Immature natural killer cell (primary cell): ENCODE data around the gene ANKRD23. TPM values are rescaled to one million over a fixed set of nuclear protein-coding genes. Genes with fewer than 3 reads are reported as not detected.
A peak's percentile ranks its signal among the peaks of the same experiment; 100 is the strongest.

Experiments
- DNase-seq, 3 donors: peaks; one replicate each; pipeline ENCODE4 v3.0.0; 2022; ENCODE audit warnings: mixed read lengths in 1 of 3
- H3K27ac Mint-ChIP-seq, 6 donors: one replicate each; pipeline ENCODE4 v1.8.0; 2020; ENCODE audit warnings: mixed read lengths in 6 of 6, mild to moderate bottlenecking in 5 of 6, inconsistent platforms in 4 of 6, moderate library complexity in 3 of 6
- H3K27me3 Mint-ChIP-seq, 3 donors: one replicate each; pipeline ENCODE4 v1.8.0; 2020 to 2021; ENCODE audit warnings: low read depth in 3 of 3, mild to moderate bottlenecking in 3 of 3, mixed read lengths in 3 of 3, moderate library complexity in 3 of 3, inconsistent platforms in 1 of 3
- H3K36me3 Mint-ChIP-seq, 3 donors: one replicate each; pipeline ENCODE4 v1.8.0; 2020; ENCODE audit warnings: mixed read lengths in 3 of 3, inconsistent platforms in 2 of 3, mild to moderate bottlenecking in 2 of 3
- H3K4me1 Mint-ChIP-seq, 2 donors: one replicate each; pipeline ENCODE4 v1.8.0; 2020; ENCODE audit warnings: inconsistent platforms in 2 of 2, mild to moderate bottlenecking in 2 of 2, mixed read lengths in 2 of 2, moderate library complexity in 1 of 2
- H3K4me3 Mint-ChIP-seq, 5 donors: one replicate each; pipeline ENCODE4 v1.8.0; 2020; ENCODE audit warnings: mild to moderate bottlenecking in 5 of 5, mixed read lengths in 5 of 5, inconsistent platforms in 3 of 5, moderate library complexity in 3 of 5
- H3K9me3 Mint-ChIP-seq, 6 donors: one replicate each; pipeline ENCODE4 v1.8.0; 2020; ENCODE audit warnings: mild to moderate bottlenecking in 6 of 6, mixed read lengths in 6 of 6, inconsistent platforms in 4 of 6, moderate library complexity in 3 of 6
- polyA plus RNA-seq, 3 donors: library from polyadenylated mRNA; unstranded; fragments of 300-500 nt; fragmentation: Illumina TruSeq; gene quantifications; one replicate each; pipeline ENCODE4 v1.2.3, GENCODE V29; 2021

ANKRD23 gene
- polyA plus RNA-seq, 3 donors from 2014 or later, result 1.3 TPM; not detected in 2

- H3K4me3 Mint-ChIP-seq, result no peak overlapping the region
- no peak overlapping the region for H3K27ac Mint-ChIP-seq
- peaks cover 0 to 11% (median 5%) of the 10 kb centered on the region in 3 donors for H3K36me3 Mint-ChIP-seq
- DNase-seq, result no peak
- H3K27me3 Mint-ChIP-seq, result peaks cover 0 to 2% (median 0%) of the 10 kb centered on the region in 3 donors
- no peaks in the 10 kb centered on the region for H3K4me1 Mint-ChIP-seq
- no peaks in the 10 kb centered on the region for H3K9me3 Mint-ChIP-seq
Observed at GRCh38 chr2:96795076-96795475, 48.7 kb downstream of the ANKRD23 start.

GRCh38 chr2:96792772-96793749, 50.8 kb downstream of the ANKRD23 start:
- Mint-ChIP-seq H3K27me3 (peaks cover 0 to 2% (median 0%) of the 10 kb centered on the region in 3 donors), H3K9me3 (no peaks in the 10 kb centered on the region), H3K27ac (peak overlapping the region in 1 of 6 donors; percentile 15), H3K36me3 (no peaks in the 10 kb centered on the region), H3K4me3 (no peak overlapping the region), H3K4me1 (no peaks in the 10 kb centered on the region)
- DNase-seq, result no peak

GRCh38 chr2:96789245-96789617, 54.6 kb downstream of the ANKRD23 start:
- Mint-ChIP-seq H3K9me3 (no peaks in the 10 kb centered on the region), H3K36me3 (no peaks in the 10 kb centered on the region), H3K27ac (no peak overlapping the region), H3K4me1 (no peaks in the 10 kb centered on the region), H3K27me3 (peaks cover 0 to 2% (median 0%) of the 10 kb centered on the region in 3 donors), H3K4me3 (no peak overlapping the region)
- DNase-seq, result no peak

- DNase-seq, result no peak
- no peaks in the 10 kb centered on the region for H3K4me1 Mint-ChIP-seq
- H3K36me3 Mint-ChIP-seq, result no peaks in the 10 kb centered on the region
- H3K9me3 Mint-ChIP-seq, result no peaks in the 10 kb centered on the region
- no peak overlapping the region for H3K27ac Mint-ChIP-seq
- peaks cover 0 to 2% (median 0%) of the 10 kb centered on the region in 3 donors for H3K27me3 Mint-ChIP-seq
- no peak overlapping the region for H3K4me3 Mint-ChIP-seq
Observed at GRCh38 chr2:96788442-96789244, 55.2 kb downstream of the ANKRD23 start.

Other genes starting within 250 kb of the ANKRD23 start
- gene KANSL3, start 205.7 kb downstream of the ANKRD23 start, polyA plus RNA-seq, result 10 to 100 TPM in 1 of 3 donors, 1 to 10 TPM in 2; 8.2 to 22.2 (median 9.9) TPM
- gene FER1L5, start 201.3 kb downstream of the ANKRD23 start, polyA plus RNA-seq, result not detected
- 10 to 100 TPM; 15.8 to 39.3 (median 23.5) TPM for gene LMAN2L, start 104.0 kb downstream of the ANKRD23 start, polyA plus RNA-seq
- gene CNNM4, start 83.1 kb downstream of the ANKRD23 start, polyA plus RNA-seq, result 1 to 10 TPM; 1.2 to 3.9 (median 2.6) TPM
- 10 to 100 TPM in 1 of 3 donors, 1 to 10 TPM in 2; 5.5 to 11.0 (median 9.9) TPM for gene CNNM3, start 27.8 kb downstream of the ANKRD23 start, polyA plus RNA-seq
- 10 to 100 TPM; 27.0 to 68.3 (median 41.2) TPM for gene ANKRD39, start 14.0 kb upstream of the ANKRD23 start, polyA plus RNA-seq
- 10 to 100 TPM in 1 of 3 donors, 1 to 10 TPM in 2; 3.1 to 11.5 (median 4.8) TPM for gene SEMA4C, start 26.1 kb upstream of the ANKRD23 start, polyA plus RNA-seq
- 1 to 10 TPM in 1 of 3 donors, under 1 TPM in 2; 0.42 to 1.5 (median 0.99) TPM for gene FAM178B, start 142.6 kb upstream of the ANKRD23 start, polyA plus RNA-seq